Endodermal cell (in vitro differentiated cells): ENCODE measurements around the gene TSPAN9. TPM values are rescaled to one million over a fixed set of nuclear protein-coding genes. Genes with fewer than 3 reads are reported as not detected.

Experiments used
- DNase-seq: peaks from one replicate; pipeline ENCODE4 v3.0.0-alpha.2; 2017
- H3K27ac ChIP-seq: 2 replicates; pipeline ENCODE4 v1.5.1; 2013; ENCODE audit warnings: mild to moderate bottlenecking, low read depth, low read length, moderate library complexity
- H3K27me3 ChIP-seq: 2 replicates; pipeline ENCODE4 v1.6.1; 2013; ENCODE audit warnings: mild to moderate bottlenecking, low read length, moderate library complexity; ENCODE audit not compliant: insufficient read depth, control insufficient read depth, poor library complexity, severe bottlenecking
- H3K36me3 ChIP-seq: 2 replicates; pipeline ENCODE4 v1.7.0; 2013; ENCODE audit warnings: mild to moderate bottlenecking, low read length, moderate library complexity; ENCODE audit not compliant: control insufficient read depth, insufficient read depth
- H3K4me1 ChIP-seq: one replicate; pipeline ENCODE4 v1.7.0; 2013; ENCODE audit warnings: low read length; ENCODE audit not compliant: control insufficient read depth, insufficient read depth
- H3K4me3 ChIP-seq: 2 replicates; pipeline ENCODE4 v1.5.1; 2013; ENCODE audit warnings: mild to moderate bottlenecking, low read length, moderate library complexity
- H3K9ac ChIP-seq: 2 replicates; pipeline ENCODE4 v1.6.1; 2013; ENCODE audit warnings: mild to moderate bottlenecking, low read length, moderate library complexity; ENCODE audit not compliant: poor library complexity, severe bottlenecking; ENCODE audit errors: extremely low read depth
- H3K9me3 ChIP-seq: 2 replicates; pipeline ENCODE4 v1.6.1; 2013; ENCODE audit warnings: mild to moderate bottlenecking, low read length, moderate library complexity; ENCODE audit not compliant: control insufficient read depth
- H3K27ac Mint-ChIP-seq: 2 replicates; pipeline ENCODE4 v1.8.0; 2020; ENCODE audit warnings: mixed read lengths
- H3K27me3 Mint-ChIP-seq: 2 replicates; pipeline ENCODE4 v1.8.0; 2021; ENCODE audit warnings: mild to moderate bottlenecking, mixed read lengths; ENCODE audit not compliant: insufficient read depth
- H3K36me3 Mint-ChIP-seq: 2 replicates; pipeline ENCODE4 v1.8.0; 2020; ENCODE audit warnings: low read depth, mixed read lengths
- H3K4me1 Mint-ChIP-seq: 2 replicates; pipeline ENCODE4 v1.8.0; 2020; ENCODE audit warnings: mixed read lengths
- H3K4me3 Mint-ChIP-seq: 2 replicates; pipeline ENCODE4 v1.8.0; 2020; ENCODE audit warnings: mild to moderate bottlenecking, moderate library complexity, mixed read lengths
- H3K9me3 Mint-ChIP-seq: 2 replicates; pipeline ENCODE4 v1.8.0; 2020; ENCODE audit warnings: mild to moderate bottlenecking, mixed read lengths
- WGBS, 2 experiments: methylation state at CpG; one replicate each; pipeline versions ENCODE4 v1.1.5 to v1.1.7; 2013; ENCODE audit warnings: missing lambda C conversion rate in 2 of 2, mixed read lengths in 1 of 2; ENCODE audit not compliant: insufficient coverage in 1 of 2, insufficient read length in 1 of 2; 5-methylcytosine and 5-hydroxymethylcytosine counted together
- total RNA-seq, 2 donors: library from RNA; stranded (reverse); fragmentation: NEBNext Ultra II Directional in 1 of 2; extraction: Animal tissue kit (Norgen Biotek cat#: 25700) in 1 of 2; gene quantifications; 2 replicates in 1 of 2; 3 replicates in 1 of 2; pipeline ENCODE4 v1.2.1, GENCODE V29; 2021
- TF ChIP-seq, protein P1 (sequence below): fragments of 200-600 bp; sonication (generic); conservative IDR thresholded peaks from 2 replicates; pipeline ENCODE4 v1.5.0; 2021; ENCODE audit warnings: antibody characterized with exemption, mild to moderate bottlenecking

The TSPAN9 gene
- total RNA-seq, 2 donors from 2014 or later: 31.9 to 80.8 TPM

DNA sequence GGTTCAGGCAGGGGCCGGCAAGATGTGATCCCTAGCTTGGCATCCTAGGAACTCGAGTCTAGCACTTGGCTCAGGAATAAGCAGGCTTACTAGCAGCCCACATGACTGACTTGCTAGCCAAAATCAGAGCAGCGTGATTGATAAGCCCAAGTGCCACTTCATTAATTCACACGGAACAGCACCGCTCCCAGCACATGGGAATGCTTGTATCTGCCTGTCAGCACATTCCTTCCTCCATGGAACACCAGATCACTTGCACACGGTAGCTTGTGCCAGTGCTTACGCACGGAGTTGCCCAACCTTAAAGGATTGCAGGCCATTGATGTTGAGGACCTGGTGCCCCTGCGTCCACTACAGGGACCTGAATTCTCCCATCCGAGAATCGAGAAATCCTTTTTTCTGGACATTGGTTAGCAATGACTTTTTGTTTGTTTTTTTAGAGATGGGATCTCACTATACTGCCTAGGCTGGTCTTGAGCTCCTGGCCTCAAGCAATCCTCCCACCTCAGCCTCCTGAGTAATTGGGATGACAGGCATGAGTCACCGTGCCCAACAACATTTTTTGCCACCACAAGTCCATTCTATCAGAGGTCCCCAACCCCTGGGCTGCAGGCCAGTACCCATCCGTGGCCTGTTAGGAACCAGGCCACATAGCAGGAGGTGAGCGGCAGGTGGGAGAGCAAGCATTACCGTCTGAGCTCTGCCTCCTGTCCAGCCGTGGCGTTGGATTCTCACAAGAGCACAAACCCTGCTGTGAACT is 30.6 kb upstream of the TSPAN9 start:
- H3K4me3 ChIP-seq: no peak overlapping the region
- H3K4me1 ChIP-seq: peaks cover 5% of the 10 kb centered on the region
- peaks cover 10% of the 10 kb centered on the region for H3K36me3 ChIP-seq
- Mint-ChIP-seq H3K4me1 (peaks cover 9% of the 10 kb centered on the region), H3K9me3 (no peaks in the 10 kb centered on the region), H3K27me3 (peaks cover 14% of the 10 kb centered on the region), H3K36me3 (peaks cover 15% of the 10 kb centered on the region), H3K27ac (no peak overlapping the region), H3K4me3 (no peak overlapping the region)
- H3K9ac ChIP-seq: no peak overlapping the region
- no peaks in the 10 kb centered on the region for H3K27me3 ChIP-seq
- no peaks in the 10 kb centered on the region for H3K9me3 ChIP-seq
- WGBS, 2 experiments: 88 to 96% methylated on average over 13 to 17 of the region's 17 CpGs
- TF ChIP-seq, protein P1, sequence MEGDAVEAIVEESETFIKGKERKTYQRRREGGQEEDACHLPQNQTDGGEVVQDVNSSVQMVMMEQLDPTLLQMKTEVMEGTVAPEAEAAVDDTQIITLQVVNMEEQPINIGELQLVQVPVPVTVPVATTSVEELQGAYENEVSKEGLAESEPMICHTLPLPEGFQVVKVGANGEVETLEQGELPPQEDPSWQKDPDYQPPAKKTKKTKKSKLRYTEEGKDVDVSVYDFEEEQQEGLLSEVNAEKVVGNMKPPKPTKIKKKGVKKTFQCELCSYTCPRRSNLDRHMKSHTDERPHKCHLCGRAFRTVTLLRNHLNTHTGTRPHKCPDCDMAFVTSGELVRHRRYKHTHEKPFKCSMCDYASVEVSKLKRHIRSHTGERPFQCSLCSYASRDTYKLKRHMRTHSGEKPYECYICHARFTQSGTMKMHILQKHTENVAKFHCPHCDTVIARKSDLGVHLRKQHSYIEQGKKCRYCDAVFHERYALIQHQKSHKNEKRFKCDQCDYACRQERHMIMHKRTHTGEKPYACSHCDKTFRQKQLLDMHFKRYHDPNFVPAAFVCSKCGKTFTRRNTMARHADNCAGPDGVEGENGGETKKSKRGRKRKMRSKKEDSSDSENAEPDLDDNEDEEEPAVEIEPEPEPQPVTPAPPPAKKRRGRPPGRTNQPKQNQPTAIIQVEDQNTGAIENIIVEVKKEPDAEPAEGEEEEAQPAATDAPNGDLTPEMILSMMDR: no peak
- no peak for DNase-seq
- H3K27ac ChIP-seq: no peak overlapping the region

DNA sequence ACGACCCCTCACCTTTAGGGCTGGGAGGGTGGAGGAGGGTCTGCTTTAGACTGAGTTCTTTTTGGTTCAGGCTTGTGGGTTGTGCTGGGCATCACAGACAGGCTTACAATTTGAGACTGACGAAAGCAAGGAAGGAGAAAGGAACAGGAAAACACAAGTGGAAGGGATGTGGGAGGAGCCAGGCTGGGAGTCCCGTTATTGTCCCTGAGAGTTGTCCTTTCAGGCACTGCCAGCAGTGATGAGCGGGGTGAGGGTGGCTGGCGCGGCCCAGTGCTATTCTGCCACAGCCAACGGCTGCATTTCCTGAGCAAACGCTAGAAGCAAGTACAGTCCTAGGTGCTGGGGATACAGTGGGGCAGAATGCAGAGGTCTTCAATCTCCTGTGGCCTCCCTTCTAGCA is 29.2 kb upstream of the TSPAN9 start:
- peaks cover 16% of the 10 kb centered on the region for H3K27me3 Mint-ChIP-seq
- no peak overlapping the region for H3K4me3 Mint-ChIP-seq
- no peaks in the 10 kb centered on the region for H3K9me3 Mint-ChIP-seq
- 52 to 65% methylated on average over 3 to 8 of the region's 8 CpGs for WGBS, 2 experiments
- TF ChIP-seq, protein P1: no peak
- Histone ChIP-seq H3K9me3 (no peaks in the 10 kb centered on the region), H3K27me3 (no peaks in the 10 kb centered on the region), H3K27ac (no peak overlapping the region), H3K36me3 (no peaks in the 10 kb centered on the region), H3K4me3 (no peak overlapping the region), H3K9ac (no peak overlapping the region), H3K4me1 (no peaks in the 10 kb centered on the region)
- DNase-seq: peak; percentile 75
- H3K27ac Mint-ChIP-seq: no peak overlapping the region
- peaks cover 11% of the 10 kb centered on the region for H3K36me3 Mint-ChIP-seq
- H3K4me1 Mint-ChIP-seq: peaks cover 5% of the 10 kb centered on the region

DNA sequence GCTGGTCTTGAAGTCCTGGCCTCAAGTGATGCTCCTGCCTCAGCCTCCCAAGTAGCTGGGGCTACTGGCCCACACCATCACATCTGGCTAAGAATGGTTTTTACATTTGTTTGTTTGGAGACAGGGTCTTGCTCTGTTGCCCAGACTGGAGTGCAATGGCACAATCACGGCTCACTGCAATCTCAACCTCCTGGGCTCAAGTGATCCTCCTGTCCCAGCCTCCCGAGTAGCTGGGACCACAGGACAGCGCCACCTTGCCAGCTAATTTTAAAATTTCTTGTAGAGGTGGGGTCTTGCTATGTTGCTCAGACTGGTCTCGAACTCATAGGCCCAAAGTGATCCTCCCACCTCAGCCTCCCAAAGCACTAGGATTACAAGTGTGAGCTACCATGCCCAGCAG is 28.6 kb upstream of the TSPAN9 start:
- Histone ChIP-seq H3K27me3 (no peaks in the 10 kb centered on the region), H3K36me3 (no peaks in the 10 kb centered on the region), H3K9me3 (no peaks in the 10 kb centered on the region), H3K4me1 (no peaks in the 10 kb centered on the region), H3K27ac (no peak overlapping the region), H3K9ac (no peak overlapping the region), H3K4me3 (no peak overlapping the region)
- peaks cover 11% of the 10 kb centered on the region for H3K36me3 Mint-ChIP-seq
- TF ChIP-seq, protein P1: no peak
- WGBS, 2 experiments: 87 to 90% methylated on average over 4 of the region's 4 CpGs
- DNase-seq: no peak
- no peak overlapping the region for H3K4me3 Mint-ChIP-seq
- peaks cover 5% of the 10 kb centered on the region for H3K4me1 Mint-ChIP-seq
- no peak overlapping the region for H3K27ac Mint-ChIP-seq
- H3K27me3 Mint-ChIP-seq: peaks cover 16% of the 10 kb centered on the region
- no peaks in the 10 kb centered on the region for H3K9me3 Mint-ChIP-seq
